ENCODE data around the gene CETP.

DNA sequence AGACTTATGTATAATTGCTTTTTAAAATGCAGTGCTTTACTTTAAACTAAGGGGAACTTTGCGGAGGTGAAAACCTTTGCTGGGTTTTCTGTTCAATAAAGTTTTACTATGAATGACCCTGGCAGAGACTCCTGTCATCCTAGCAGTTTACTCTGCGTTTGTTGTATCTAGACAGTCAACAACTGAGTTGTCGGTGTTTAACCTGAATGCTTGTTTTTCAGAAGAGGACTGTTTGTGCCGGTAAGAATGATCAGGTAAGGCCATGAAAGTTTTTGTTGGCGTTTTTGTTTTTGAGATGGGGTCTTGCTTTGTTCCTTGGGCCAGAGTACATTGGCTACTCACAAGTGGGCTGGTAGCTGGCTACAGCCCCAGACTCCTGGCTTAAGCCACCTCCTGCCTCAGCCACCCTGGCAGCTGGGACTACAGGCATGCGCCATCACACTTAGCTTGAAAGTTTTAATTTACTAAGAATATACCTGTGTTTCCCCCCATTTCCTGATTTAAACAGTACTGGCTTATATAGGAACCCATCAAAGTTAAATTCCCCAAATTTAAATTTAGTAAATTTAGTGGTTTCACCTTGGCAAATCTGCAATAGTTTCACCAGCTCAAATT, 17.9 kb upstream of the CETP start:
- TF ChIP-seq YY1 (IDR thresholded peaks at IDR 0.05; ENCODE audit: low read depth, low read length) (no peak), SP2 (IDR thresholded peaks at IDR 0.05; ENCODE audit: low read length) (no peak), SIX5 (IDR thresholded peaks at IDR 0.05; ENCODE audit: low read depth, low read length) (no peak), POLR2A (IDR thresholded peaks at IDR 0.05; ENCODE audit: control extremely low read depth in 1 of 2, low read depth in 2 of 2, low read length in 2 of 2) (no peak), POLR2AphosphoS5 (IDR thresholded peaks at IDR 0.05; ENCODE audit: low read depth, low read length) (no peak), RXRA (IDR thresholded peaks at IDR 0.05; ENCODE audit: insufficient read depth, low read depth, low read length) (no peak), SRF (IDR thresholded peaks at IDR 0.05; ENCODE audit: low read depth, low read length) (no peak), RAD21 (IDR thresholded peaks at IDR 0.05 in 1 of 2, conservative IDR thresholded peaks at IDR 0.05 in 1 of 2; ENCODE audit: low read depth in 2 of 2, low read length in 2 of 2) (no peak)
- TF ChIP-seq, protein P1, sequence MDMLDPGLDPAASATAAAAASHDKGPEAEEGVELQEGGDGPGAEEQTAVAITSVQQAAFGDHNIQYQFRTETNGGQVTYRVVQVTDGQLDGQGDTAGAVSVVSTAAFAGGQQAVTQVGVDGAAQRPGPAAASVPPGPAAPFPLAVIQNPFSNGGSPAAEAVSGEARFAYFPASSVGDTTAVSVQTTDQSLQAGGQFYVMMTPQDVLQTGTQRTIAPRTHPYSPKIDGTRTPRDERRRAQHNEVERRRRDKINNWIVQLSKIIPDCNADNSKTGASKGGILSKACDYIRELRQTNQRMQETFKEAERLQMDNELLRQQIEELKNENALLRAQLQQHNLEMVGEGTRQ (IDR thresholded peaks at IDR 0.05; ENCODE audit: low read length) = no peak
- TF ChIP-seq, protein P2, sequence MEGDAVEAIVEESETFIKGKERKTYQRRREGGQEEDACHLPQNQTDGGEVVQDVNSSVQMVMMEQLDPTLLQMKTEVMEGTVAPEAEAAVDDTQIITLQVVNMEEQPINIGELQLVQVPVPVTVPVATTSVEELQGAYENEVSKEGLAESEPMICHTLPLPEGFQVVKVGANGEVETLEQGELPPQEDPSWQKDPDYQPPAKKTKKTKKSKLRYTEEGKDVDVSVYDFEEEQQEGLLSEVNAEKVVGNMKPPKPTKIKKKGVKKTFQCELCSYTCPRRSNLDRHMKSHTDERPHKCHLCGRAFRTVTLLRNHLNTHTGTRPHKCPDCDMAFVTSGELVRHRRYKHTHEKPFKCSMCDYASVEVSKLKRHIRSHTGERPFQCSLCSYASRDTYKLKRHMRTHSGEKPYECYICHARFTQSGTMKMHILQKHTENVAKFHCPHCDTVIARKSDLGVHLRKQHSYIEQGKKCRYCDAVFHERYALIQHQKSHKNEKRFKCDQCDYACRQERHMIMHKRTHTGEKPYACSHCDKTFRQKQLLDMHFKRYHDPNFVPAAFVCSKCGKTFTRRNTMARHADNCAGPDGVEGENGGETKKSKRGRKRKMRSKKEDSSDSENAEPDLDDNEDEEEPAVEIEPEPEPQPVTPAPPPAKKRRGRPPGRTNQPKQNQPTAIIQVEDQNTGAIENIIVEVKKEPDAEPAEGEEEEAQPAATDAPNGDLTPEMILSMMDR (IDR thresholded peaks at IDR 0.05; ENCODE audit: control extremely low read depth in 1 of 3, insufficient read depth in 1 of 3, low read depth in 1 of 3, low read length in 3 of 3) = no peak
- TF ChIP-seq, protein P3, sequence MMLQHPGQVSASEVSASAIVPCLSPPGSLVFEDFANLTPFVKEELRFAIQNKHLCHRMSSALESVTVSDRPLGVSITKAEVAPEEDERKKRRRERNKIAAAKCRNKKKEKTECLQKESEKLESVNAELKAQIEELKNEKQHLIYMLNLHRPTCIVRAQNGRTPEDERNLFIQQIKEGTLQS (IDR thresholded peaks at IDR 0.05; ENCODE audit: insufficient read depth, low read depth, low read length) = no peak
